Measurements from ENCODE around the gene HDHD2. TPM values are rescaled to one million over a fixed set of nuclear protein-coding genes. Genes with fewer than 3 reads are reported as not detected.

Gene HDHD2
- total RNA-seq, 4 donors from 2014 or later = 18.9 to 29.3 (median 25.9) TPM

DNA sequence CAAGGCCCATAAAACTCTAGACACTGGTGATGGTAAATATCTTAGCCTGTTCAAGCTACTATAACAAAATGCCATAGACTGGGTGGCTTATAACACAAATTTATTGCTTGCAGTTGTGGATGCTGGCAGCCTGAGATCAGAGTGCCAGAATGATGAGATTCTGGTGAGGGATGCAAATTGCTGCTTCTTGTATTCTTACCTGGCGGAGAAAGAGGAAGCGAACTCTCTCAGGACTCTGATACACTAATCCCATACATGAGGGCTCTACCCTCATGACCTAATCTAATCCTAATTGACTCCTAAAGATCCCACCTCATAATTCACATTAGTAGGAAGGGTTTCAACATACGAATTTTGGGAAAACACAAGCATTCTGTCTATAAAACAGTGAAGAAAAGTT, 30.5 kb upstream of the HDHD2 start:
- no peaks in the 10 kb centered on the region for H3K27me3 ChIP-seq
- H3K9me3 ChIP-seq = no peaks in the 10 kb centered on the region
- H3K36me3 ChIP-seq = no peaks in the 10 kb centered on the region
- ATAC-seq = no peak
- TF ChIP-seq EP300 (IDR thresholded peaks at IDR 0.05) = no peak
- no peak for TF ChIP-seq POLR2A (IDR thresholded peaks at IDR 0.05)
- TF ChIP-seq CTCF (IDR thresholded peaks at IDR 0.05) = no peak
- no peak for TF ChIP-seq POLR2AphosphoS5 (IDR thresholded peaks at IDR 0.05)
- H3K4me3 ChIP-seq = no peak overlapping the region
- 73 to 80% methylated on average over 1 to 3 of the region's 3 CpGs for WGBS, 2 donors (ENCODE audit: low coverage in 1 of 2)
- H3K27ac ChIP-seq = no peak overlapping the region
- H3K4me1 ChIP-seq = peaks cover 0 to 5% (median 0%) of the 10 kb centered on the region in 3 donors

- no peaks in the 10 kb centered on the region for H3K9me3 ChIP-seq
- no peak overlapping the region for H3K4me3 ChIP-seq
- H3K27ac ChIP-seq = no peak overlapping the region
- H3K36me3 ChIP-seq = no peaks in the 10 kb centered on the region
- TF ChIP-seq POLR2A (IDR thresholded peaks at IDR 0.05) (no peak), POLR2AphosphoS5 (IDR thresholded peaks at IDR 0.05) (no peak), EP300 (IDR thresholded peaks at IDR 0.05) (no peak), CTCF (IDR thresholded peaks at IDR 0.05) (no peak)
- peaks cover 0 to 13% (median 6%) of the 10 kb centered on the region in 3 donors for H3K4me1 ChIP-seq
- no peaks in the 10 kb centered on the region for H3K27me3 ChIP-seq
- 17 to 42% methylated on average over 1 to 4 of the region's 4 CpGs for WGBS, 2 donors (ENCODE audit: low coverage in 1 of 2)
- no peak for ATAC-seq
Observed at GRCh38 chr18:47179520-47179919, 29.2 kb upstream of the HDHD2 start.

- Histone ChIP-seq H3K9me3 (no peaks in the 10 kb centered on the region), H3K27me3 (no peaks in the 10 kb centered on the region), H3K4me3 (peak within 1 kb of the TSS; percentile 87 to 99), H3K4me1 (peaks cover 0 to 39% (median 13%) of the 10 kb centered on the region in 3 donors), H3K36me3 (no peaks in the 10 kb centered on the region), H3K27ac (peak within 1 kb of the TSS; percentile 68 to 85 (median 76))
- ATAC-seq = peak; percentile 96
- TF ChIP-seq POLR2A (IDR thresholded peaks at IDR 0.05) (peak; percentile 44 to 49), POLR2AphosphoS5 (IDR thresholded peaks at IDR 0.05) (peak; percentile 92), EP300 (IDR thresholded peaks at IDR 0.05) (no peak), CTCF (IDR thresholded peaks at IDR 0.05) (peak in 3 of 4 experiments; percentile 8 to 51 (median 41))
- 0% methylated on average over 2 of the region's 48 CpGs; no CpG with 5 or more reads in 1 of the 2 donors for WGBS, 2 donors (ENCODE audit: low coverage in 1 of 2)
Observed at GRCh38 chr18:47175898-47176575, 25.7 kb upstream of the HDHD2 start, which contains the start of gene IER3IP1. TSS of gene IER3IP1 (minus strand) at chr18:47176364. CDS start at chr18:47176277, 87 bp downstream.

DNA sequence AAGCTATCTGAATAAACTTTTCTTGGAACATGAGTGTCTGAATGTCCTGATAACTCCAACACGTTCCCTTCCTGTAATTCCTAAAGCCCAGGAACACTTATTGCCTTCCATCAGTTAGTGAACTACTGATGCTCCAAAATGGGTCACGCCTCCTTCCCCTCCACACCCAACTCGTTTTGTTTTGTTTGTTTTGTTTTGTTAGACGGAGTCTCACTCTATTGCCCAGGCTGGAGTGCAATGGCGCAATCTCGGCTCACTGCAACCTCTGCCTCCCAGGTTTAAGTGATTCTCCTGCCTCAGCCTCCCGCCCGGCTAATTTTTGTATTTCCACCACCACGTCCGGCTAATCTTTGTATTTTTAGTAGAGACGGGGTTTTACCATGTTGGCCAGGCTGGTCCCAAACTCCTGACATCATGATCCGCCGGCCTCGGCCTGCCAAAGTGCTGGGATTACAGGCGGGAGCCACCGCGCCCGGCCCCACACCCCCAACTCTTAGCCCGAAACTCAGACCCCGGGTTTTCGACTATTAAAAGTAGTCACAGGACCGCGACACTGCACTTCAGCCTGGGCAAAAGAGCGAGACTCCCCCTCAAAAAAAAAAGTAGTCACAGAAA, 25.1 kb upstream of the HDHD2 start:
- WGBS, 2 donors (ENCODE audit: low coverage in 1 of 2) = 1 to 6% methylated on average over 13 to 14 of the region's 24 CpGs
- no peaks in the 10 kb centered on the region for H3K9me3 ChIP-seq
- TF ChIP-seq POLR2A (IDR thresholded peaks at IDR 0.05) = no peak
- TF ChIP-seq EP300 (IDR thresholded peaks at IDR 0.05) = no peak
- no peak for TF ChIP-seq POLR2AphosphoS5 (IDR thresholded peaks at IDR 0.05)
- TF ChIP-seq CTCF (IDR thresholded peaks at IDR 0.05) = no peak
- peaks cover 0 to 39% (median 13%) of the 10 kb centered on the region in 3 donors for H3K4me1 ChIP-seq
- H3K36me3 ChIP-seq = no peaks in the 10 kb centered on the region
- H3K27me3 ChIP-seq = no peaks in the 10 kb centered on the region
- H3K4me3 ChIP-seq = peak overlapping the region; percentile 87 to 99
- peak overlapping the region; percentile 68 to 85 (median 76) for H3K27ac ChIP-seq
- ATAC-seq = no peak
